ENCODE results near the gene MAP3K5. TPM values are rescaled to one million over a fixed set of nuclear protein-coding genes. Genes with fewer than 3 reads are reported as not detected.
A peak's percentile ranks its signal among the peaks of the same experiment; 100 is the strongest.
"Not testable (repeated sequence)": the region's sequence is repeated elsewhere in the genome, so short reads cannot be mapped to it uniquely, and the experiment has no call there.

MAP3K5 gene
- polyA plus RNA-seq, 4 donors: 6.0 to 8.7 (median 6.8) TPM

- DNase-seq (ENCODE audit: low read depth in 4 of 4, low spot score in 3 of 4): no peak
These were observed 18.8 kb downstream of the MAP3K5 start for GRCh38 chr6:136773473-136773796.

GRCh38 chr6:136772685-136773472 lies 19.4 kb downstream of the MAP3K5 start:
- DNase-seq (ENCODE audit: low read depth in 4 of 4, low spot score in 3 of 4): peak in 2 of 4 donors; percentile 18 to 47

DNA sequence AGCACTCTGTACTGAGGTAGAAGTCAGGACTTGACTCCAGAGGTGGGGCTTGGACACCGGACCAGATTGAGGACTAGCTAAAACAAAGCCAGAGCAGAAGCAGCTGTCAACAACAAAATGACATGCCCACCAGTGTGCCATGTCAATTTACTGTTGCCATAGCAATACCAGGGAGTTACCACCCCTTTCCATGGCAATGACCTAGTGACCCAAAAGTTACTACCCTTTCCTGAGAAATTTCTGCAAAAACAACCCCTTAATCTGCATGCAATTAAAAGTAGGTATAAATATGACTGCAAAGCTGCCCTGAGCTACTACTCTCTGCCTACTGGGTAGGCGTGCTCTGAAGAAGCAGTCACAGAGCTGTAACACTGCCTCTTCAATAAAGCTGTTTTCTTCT lies 21.0 kb downstream of the MAP3K5 start:
- DNase-seq (ENCODE audit: low read depth in 4 of 4, low spot score in 3 of 4): no peak

- no peak for DNase-seq (ENCODE audit: low read depth in 4 of 4, low spot score in 3 of 4)
These were observed 22.5 kb downstream of the MAP3K5 start for GRCh38 chr6:136769759-136770158.

GRCh38 chr6:136769124-136769523 lies 23.2 kb downstream of the MAP3K5 start:
- DNase-seq (ENCODE audit: low read depth in 4 of 4, low spot score in 3 of 4): no peak

DNA sequence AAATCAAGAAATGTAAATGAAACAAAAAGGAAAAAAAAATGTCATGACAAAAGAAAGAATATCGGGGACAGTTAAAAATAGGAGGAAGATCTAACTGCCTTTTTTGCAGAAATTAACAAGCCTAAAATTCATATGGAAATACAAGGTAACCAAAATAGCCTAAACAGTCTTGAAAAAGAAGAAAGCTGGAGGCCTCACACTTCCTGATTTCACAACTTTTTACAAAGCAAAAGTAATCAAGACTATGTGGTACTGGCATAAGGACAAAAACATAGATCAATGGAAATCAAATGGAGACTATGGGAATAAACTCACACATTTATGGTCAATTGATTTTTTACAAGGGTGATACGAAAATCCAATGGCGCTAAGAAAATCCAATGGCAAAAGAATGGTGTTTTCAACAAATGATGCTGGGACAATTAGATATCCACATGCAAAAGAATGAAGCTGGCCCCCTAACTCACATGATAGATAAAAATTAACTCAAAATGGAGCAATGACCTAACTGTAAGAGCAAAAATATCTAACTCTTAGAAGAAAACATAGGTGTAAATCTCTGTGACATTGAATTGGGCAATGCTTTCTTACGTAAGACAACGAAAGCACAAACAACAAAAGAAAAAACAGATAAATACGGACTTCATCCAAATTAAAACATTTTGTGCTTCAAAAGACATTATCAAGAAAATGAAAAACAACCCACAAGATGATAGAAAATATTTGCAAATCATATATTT lies 24.5 kb downstream of the MAP3K5 start:
- DNase-seq (ENCODE audit: low read depth in 4 of 4, low spot score in 3 of 4): no peak

- DNase-seq (ENCODE audit: low read depth in 4 of 4, low spot score in 3 of 4): no peak
These were observed 25.2 kb downstream of the MAP3K5 start for GRCh38 chr6:136767103-136767502.

- DNase-seq (ENCODE audit: low read depth in 4 of 4, low spot score in 3 of 4): no peak
These were observed 26.0 kb downstream of the MAP3K5 start for GRCh38 chr6:136766274-136766673.

- no peak for DNase-seq (ENCODE audit: low read depth in 4 of 4, low spot score in 3 of 4)
These were observed 27.7 kb downstream of the MAP3K5 start for GRCh38 chr6:136764517-136764993.

DNA sequence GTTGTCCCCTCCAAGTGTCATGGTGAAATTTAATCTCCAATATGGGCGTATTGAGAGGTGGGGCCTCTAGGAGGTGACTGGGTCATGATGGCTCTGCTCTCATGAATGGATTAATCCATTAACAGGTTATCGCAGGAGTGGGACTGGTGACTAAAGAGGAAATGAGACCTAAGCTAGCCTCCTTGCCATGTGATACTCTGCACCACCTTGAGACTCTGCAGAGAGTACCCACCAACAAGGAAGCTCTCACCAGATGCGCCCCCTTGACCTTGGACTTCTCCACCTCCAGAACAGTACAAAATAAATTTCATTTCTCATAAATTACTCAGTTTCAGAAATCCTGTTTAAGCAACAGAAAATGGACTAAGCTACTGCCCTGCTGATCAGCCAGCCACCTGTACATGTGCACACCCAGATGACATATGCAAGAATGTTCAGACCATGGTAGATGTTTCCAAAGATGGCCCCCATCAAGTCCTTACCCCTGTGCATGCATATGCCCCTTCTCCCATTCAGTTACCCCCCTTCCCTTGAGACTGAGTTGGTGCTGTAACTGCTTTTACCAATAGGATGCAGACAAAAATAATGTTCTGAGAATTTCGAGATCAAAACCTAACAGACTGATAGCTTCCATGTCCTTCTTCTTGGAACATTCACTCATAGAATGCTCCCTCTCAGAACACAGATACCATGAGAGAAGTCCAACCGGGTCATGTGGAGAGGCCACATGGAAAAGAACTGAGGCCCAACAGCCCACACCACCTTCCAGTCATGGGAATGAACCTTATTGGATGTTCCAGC lies 28.4 kb downstream of the MAP3K5 start:
- DNase-seq (ENCODE audit: low read depth in 4 of 4, low spot score in 3 of 4): no peak

GRCh38 chr6:136763255-136763654 lies 29.0 kb downstream of the MAP3K5 start:
- DNase-seq (ENCODE audit: low read depth in 4 of 4, low spot score in 3 of 4): no peak

- DNase-seq (ENCODE audit: low read depth in 4 of 4, low spot score in 3 of 4): no peak
These were observed 30.0 kb downstream of the MAP3K5 start for GRCh38 chr6:136762022-136762975.

DNA sequence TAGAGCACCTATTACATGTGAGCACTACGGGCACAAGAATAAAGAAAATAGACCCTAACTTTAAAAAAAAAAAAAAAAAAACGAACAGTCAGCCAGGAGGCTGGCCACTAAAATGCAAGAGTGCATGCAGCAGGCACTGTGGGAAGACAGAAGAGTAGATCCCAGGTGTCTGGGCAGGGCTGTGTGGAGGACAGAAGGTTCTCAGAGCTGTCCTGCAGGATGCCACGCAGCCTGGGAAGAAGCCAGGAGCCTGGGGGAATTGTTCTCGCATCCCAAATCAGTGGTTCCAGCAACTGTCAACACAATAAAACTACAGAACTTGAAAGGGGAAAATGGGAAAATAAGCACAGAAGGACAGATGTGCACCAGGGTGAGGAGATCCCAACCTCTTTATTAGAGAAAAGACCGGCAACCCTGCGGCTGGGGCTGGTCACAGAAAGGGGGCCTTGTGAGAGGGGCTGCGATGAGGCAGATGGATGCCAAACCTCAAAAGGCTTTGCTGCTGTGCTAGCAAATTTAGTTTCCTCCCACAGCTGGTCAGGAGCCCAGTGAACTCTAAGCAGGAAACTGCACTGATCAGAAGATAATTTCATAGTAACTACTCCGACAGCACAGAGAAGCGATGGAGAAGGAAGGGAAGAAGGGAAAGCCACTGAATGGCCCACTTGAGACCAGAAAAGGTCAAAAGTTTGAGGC lies 30.9 kb downstream of the MAP3K5 start:
- DNase-seq (ENCODE audit: low read depth in 4 of 4, low spot score in 3 of 4): no peak

DNA sequence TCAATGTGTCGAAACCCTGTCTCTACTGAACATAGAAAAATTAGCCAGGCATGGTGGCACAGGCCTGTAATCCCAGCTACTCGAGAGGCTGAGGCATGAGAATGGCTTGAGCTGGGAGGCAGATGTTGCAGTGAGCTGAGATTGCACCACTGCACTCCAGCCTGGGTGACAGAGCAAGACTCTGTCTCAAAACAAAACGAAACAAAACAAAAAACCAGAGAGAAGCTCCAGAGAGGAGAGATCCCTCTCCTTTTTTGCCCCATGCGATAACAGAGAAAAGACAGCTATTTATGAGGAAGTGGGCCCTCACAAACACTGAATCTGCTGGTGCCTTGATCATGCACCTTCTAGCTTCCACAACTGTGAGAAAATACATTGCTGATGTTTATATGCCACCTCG lies 31.5 kb downstream of the MAP3K5 start:
- DNase-seq (ENCODE audit: low read depth in 4 of 4, low spot score in 3 of 4): not testable (repeated sequence)

GRCh38 chr6:136757150-136757549 lies 35.1 kb downstream of the MAP3K5 start:
- no peak for DNase-seq (ENCODE audit: low read depth in 4 of 4, low spot score in 3 of 4)

GRCh38 chr6:136754820-136755219 lies 37.5 kb downstream of the MAP3K5 start:
- no peak for DNase-seq (ENCODE audit: low read depth in 4 of 4, low spot score in 3 of 4)

DNA sequence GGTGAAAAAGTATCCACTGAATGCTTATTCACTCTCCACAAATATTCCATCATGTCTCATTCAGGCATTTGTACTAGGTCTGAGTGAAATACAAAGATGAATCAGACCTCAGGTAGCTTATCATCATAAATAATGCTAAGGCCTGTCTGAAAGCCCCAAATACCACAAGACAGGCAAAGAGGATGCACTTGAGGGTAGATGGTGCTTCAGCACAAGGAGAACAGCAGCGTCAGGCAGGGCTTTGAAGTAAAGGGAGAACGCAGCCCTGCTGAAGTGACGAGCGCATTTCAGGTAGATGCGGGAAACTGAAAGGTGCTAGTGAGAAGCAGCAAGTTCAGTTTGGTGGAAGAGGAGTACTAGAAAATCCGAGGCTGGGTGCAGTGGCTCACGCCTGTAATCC lies 38.7 kb downstream of the MAP3K5 start:
- DNase-seq (ENCODE audit: low read depth in 4 of 4, low spot score in 3 of 4): no peak

GRCh38 chr6:136752554-136752953 lies 39.7 kb downstream of the MAP3K5 start:
- no peak for DNase-seq (ENCODE audit: low read depth in 4 of 4, low spot score in 3 of 4)

- DNase-seq (ENCODE audit: low read depth in 4 of 4, low spot score in 3 of 4): no peak
These were observed 40.3 kb downstream of the MAP3K5 start for GRCh38 chr6:136751991-136752390.
